HUES6 (cell line): ENCODE data around the gene FITM2.
A peak's percentile ranks its signal among the peaks of the same experiment; 100 is the strongest.

Source experiments
- H3K27ac ChIP-seq: 2 replicates; pipeline ENCODE4 v1.7.0; 2013; ENCODE audit warnings: low read depth, mild to moderate bottlenecking, low read length, inconsistent platforms
- H3K27me3 ChIP-seq: 2 replicates; pipeline ENCODE4 v1.6.1; 2013; ENCODE audit warnings: low read length; ENCODE audit not compliant: control insufficient read depth, insufficient read depth
- H3K36me3 ChIP-seq: 2 replicates; pipeline ENCODE4 v1.6.1; 2013; ENCODE audit warnings: low read length; ENCODE audit not compliant: control insufficient read depth, insufficient read depth
- H3K4me1 ChIP-seq: 2 replicates; pipeline ENCODE4 v1.6.1; 2013; ENCODE audit warnings: low read length; ENCODE audit not compliant: control insufficient read depth, insufficient read depth
- H3K4me3 ChIP-seq: 2 replicates; pipeline ENCODE4 v1.5.1; 2013; ENCODE audit warnings: low read depth, low read length
- H3K9ac ChIP-seq: one replicate; pipeline ENCODE4 v1.6.1; 2013; ENCODE audit warnings: mild to moderate bottlenecking, low read length
- H3K9me3 ChIP-seq: 2 replicates; pipeline ENCODE4 v1.6.1; 2013; ENCODE audit warnings: low read depth, low read length; ENCODE audit not compliant: control insufficient read depth, insufficient read depth

FITM2 gene

GRCh38 chr20:44279228-44279627 is 31.8 kb downstream of the FITM2 start:
- Histone ChIP-seq H3K9ac (no peak overlapping the region), H3K27ac (no peak overlapping the region)

DNA sequence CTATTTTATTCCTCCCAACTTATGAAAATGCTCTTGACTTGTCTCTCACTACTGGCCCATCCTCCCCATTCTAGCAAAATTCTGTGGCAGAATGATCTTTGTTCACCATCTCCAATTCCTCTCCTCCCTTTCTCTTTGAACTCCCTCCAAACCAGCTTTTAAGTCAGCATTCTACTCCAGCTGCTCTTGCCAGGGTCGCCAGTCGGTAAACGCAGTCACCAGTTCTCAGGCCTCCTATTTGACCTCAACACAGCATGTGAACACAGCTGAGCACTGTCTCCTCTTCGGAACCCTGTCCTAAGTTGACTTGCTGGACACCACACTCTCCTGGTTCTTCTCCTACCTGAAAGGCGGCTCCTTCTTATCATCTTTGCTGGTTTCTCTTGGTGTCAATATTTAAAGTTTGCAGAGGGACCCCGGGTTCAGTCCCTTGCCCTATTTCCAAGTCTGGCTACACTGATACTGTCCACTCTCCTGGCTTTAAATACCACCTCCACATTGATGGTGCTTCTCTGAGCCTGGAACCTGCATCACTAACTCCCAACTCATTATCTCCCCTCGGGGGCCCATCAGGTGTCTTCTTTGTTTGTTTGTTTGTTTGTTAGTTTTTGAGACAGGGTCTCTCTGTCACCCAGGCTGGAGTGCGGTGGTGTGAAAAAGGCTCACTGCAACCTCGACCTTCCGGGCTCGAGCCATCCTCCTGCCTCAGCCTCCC is 36.5 kb downstream of the FITM2 start:
- Histone ChIP-seq H3K27me3 (no peaks in the 10 kb centered on the region), H3K4me3 (no peak overlapping the region), H3K9ac (no peak overlapping the region)

More at GRCh38 chr20:44279228-44279627, 31.8 kb downstream of the FITM2 start:
- no peaks in the 10 kb centered on the region; the same call in 1 of the 2 replicates for H3K27me3 ChIP-seq
- no peaks in the 10 kb centered on the region for H3K9me3 ChIP-seq
- no peak overlapping the region for H3K4me3 ChIP-seq
- no peaks in the 10 kb centered on the region for H3K4me1 ChIP-seq
- H3K36me3 ChIP-seq: no peaks in the 10 kb centered on the region

GRCh38 chr20:44273231-44274215 is 37.5 kb downstream of the FITM2 start:
- Histone ChIP-seq H3K4me1 (peaks cover 6% of the 10 kb centered on the region; the same call in 1 of the 2 replicates), H3K27me3 (no peaks in the 10 kb centered on the region), H3K9ac (no peak overlapping the region), H3K27ac (no peak overlapping the region), H3K4me3 (no peak overlapping the region), H3K9me3 (peaks cover 3% of the 10 kb centered on the region; the same call in 1 of the 2 replicates), H3K36me3 (no peaks in the 10 kb centered on the region)

More for the DNA sequence above, 36.5 kb downstream of the FITM2 start:
- no peaks in the 10 kb centered on the region for H3K36me3 ChIP-seq
- H3K4me1 ChIP-seq: peaks cover 6% of the 10 kb centered on the region; the same call in 1 of the 2 replicates
- H3K27ac ChIP-seq: no peak overlapping the region
- H3K9me3 ChIP-seq: 0 out of 2 replicates have a peak, but pooled peaks cover 3% of the 10 kb centered on the region

DNA sequence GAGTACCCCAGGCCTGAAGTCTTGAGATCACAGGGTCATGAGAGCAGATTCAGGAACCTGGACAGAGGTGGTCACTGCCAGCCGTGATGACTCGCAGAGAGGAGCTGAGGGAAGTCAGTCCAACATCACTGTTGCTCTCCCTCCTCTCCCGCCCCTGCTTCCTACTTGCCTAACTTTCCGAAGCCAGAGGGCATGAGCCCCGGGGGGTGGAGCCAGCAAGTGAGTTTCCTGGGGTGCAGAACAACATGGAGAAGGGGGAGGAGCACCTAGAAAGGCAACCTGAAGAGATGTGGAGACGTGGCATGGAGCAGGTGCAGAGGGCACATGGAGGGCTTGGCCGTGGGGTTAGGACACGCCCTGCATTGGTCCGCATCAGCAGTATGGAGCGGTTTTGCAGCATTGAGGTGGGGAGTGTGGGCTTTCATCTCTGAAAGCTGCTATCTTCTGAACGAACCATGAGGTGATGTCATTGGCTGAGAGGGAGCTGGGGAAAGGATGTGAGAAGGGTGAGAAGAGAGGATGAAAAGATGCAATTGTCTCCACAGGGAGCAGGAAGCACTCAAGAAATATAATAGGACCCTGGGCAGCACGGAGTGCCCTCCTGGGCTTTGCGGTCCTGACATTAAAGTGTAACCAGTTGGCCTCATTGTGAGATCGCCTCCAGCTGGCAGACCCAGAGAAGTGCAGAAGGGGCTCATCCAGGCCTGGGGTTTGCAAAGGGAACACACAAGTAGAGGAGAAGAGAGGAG is 38.9 kb downstream of the FITM2 start:
- Histone ChIP-seq H3K27ac (no peak overlapping the region), H3K36me3 (no peaks in the 10 kb centered on the region), H3K9ac (no peak overlapping the region), H3K9me3 (peaks cover 3% of the 10 kb centered on the region; the same call in 1 of the 2 replicates), H3K4me1 (peaks cover 6% of the 10 kb centered on the region; the same call in 1 of the 2 replicates), H3K4me3 (peak overlapping the region; percentile 21), H3K27me3 (no peaks in the 10 kb centered on the region)

- H3K9me3 ChIP-seq: peaks cover 3% of the 10 kb centered on the region; the same call in 1 of the 2 replicates
- no peak overlapping the region for H3K27ac ChIP-seq
- no peaks in the 10 kb centered on the region for H3K27me3 ChIP-seq
- no peaks in the 10 kb centered on the region for H3K36me3 ChIP-seq
- H3K9ac ChIP-seq: no peak overlapping the region
- peaks cover 6% of the 10 kb centered on the region; the same call in 1 of the 2 replicates for H3K4me1 ChIP-seq
- H3K4me3 ChIP-seq: no peak overlapping the region
Measured at GRCh38 chr20:44268802-44269201, 42.2 kb downstream of the FITM2 start.

- Histone ChIP-seq H3K9me3 (no peaks in the 10 kb centered on the region; the same call in 1 of the 2 replicates), H3K4me3 (no peak overlapping the region), H3K36me3 (no peaks in the 10 kb centered on the region), H3K9ac (no peak overlapping the region), H3K27me3 (no peaks in the 10 kb centered on the region), H3K4me1 (no peaks in the 10 kb centered on the region), H3K27ac (no peak overlapping the region)
Measured at GRCh38 chr20:44264287-44264686, 46.7 kb downstream of the FITM2 start.

GRCh38 chr20:44258226-44258890 is 52.6 kb downstream of the FITM2 start:
- Histone ChIP-seq H3K9ac (no peak overlapping the region), H3K4me3 (no peak overlapping the region), H3K36me3 (no peaks in the 10 kb centered on the region), H3K4me1 (0 out of 2 replicates have a peak, but pooled peaks cover 3% of the 10 kb centered on the region), H3K27ac (no peak overlapping the region), H3K27me3 (no peaks in the 10 kb centered on the region), H3K9me3 (no peaks in the 10 kb centered on the region)

DNA sequence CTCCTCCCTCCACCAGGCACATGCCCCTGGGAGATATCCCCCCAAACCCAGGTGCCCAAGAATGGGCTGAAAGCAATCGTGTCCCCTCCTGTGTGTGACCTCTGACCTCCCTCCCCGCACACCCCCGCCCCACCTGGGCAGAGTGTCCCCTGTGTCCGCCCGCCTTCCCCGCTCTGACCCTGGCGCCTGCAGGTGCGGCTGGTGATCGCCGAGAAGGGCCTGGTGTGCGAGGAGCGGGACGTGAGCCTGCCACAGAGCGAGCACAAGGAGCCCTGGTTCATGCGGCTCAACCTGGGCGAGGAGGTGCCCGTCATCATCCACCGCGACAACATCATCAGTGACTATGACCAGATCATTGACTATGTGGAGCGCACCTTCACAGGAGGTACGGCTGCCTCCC is 54.0 kb downstream of the FITM2 start:
- H3K9ac ChIP-seq: no peak overlapping the region
- H3K27ac ChIP-seq: no peak overlapping the region
- no peaks in the 10 kb centered on the region for H3K9me3 ChIP-seq
- H3K4me3 ChIP-seq: no peak overlapping the region
- H3K4me1 ChIP-seq: 0 out of 2 replicates have a peak, but pooled peaks cover 4% of the 10 kb centered on the region
- H3K27me3 ChIP-seq: no peaks in the 10 kb centered on the region
- H3K36me3 ChIP-seq: no peaks in the 10 kb centered on the region

- no peak overlapping the region for H3K9ac ChIP-seq
Measured at GRCh38 chr20:44255942-44256341, 55.1 kb downstream of the FITM2 start.

GRCh38 chr20:44254073-44254472 is 56.9 kb downstream of the FITM2 start:
- no peaks in the 10 kb centered on the region for H3K27me3 ChIP-seq

More at GRCh38 chr20:44255942-44256341, 55.1 kb downstream of the FITM2 start:
- Histone ChIP-seq H3K27me3 (no peaks in the 10 kb centered on the region), H3K4me1 (0 out of 2 replicates have a peak, but pooled peaks cover 4% of the 10 kb centered on the region), H3K4me3 (no peak overlapping the region), H3K27ac (no peak overlapping the region), H3K9me3 (no peaks in the 10 kb centered on the region), H3K36me3 (no peaks in the 10 kb centered on the region)

More at GRCh38 chr20:44254073-44254472, 56.9 kb downstream of the FITM2 start:
- Histone ChIP-seq H3K4me1 (0 out of 2 replicates have a peak, but pooled peaks cover 4% of the 10 kb centered on the region), H3K36me3 (no peaks in the 10 kb centered on the region), H3K27ac (no peak overlapping the region), H3K9me3 (no peaks in the 10 kb centered on the region), H3K4me3 (no peak overlapping the region), H3K9ac (no peak overlapping the region)
